Amygdala (tissue), 56 donors: ENCODE measurements around the gene RASSF1.
"Not testable (repeated sequence)": the region's sequence is repeated elsewhere in the genome, so short reads cannot be mapped to it uniquely, and the experiment has no call there.

Experiments
- DNase-seq, 56 donors: peaks; one replicate each; lab custom pipeline; 2025; lab: John Stamatoyannopoulos, UW

The RASSF1 gene

GRCh38 chr3:50292159-50293078, 48.2 kb downstream of the RASSF1 start, which contains the start of gene IFRD2:
Gene IFRD2 (minus strand): TSS chr3:50292429. CDS start chr3:50292274, 155 bp downstream.
- peak; percentile 61 to 99 (median 97) for DNase-seq

GRCh38 chr3:50290161-50290641, 50.4 kb downstream of the RASSF1 start:
- DNase-seq: peak in 1 of 56 donors; percentile 29

GRCh38 chr3:50289130-50289529, 51.5 kb downstream of the RASSF1 start:
- no peak for DNase-seq

DNA sequence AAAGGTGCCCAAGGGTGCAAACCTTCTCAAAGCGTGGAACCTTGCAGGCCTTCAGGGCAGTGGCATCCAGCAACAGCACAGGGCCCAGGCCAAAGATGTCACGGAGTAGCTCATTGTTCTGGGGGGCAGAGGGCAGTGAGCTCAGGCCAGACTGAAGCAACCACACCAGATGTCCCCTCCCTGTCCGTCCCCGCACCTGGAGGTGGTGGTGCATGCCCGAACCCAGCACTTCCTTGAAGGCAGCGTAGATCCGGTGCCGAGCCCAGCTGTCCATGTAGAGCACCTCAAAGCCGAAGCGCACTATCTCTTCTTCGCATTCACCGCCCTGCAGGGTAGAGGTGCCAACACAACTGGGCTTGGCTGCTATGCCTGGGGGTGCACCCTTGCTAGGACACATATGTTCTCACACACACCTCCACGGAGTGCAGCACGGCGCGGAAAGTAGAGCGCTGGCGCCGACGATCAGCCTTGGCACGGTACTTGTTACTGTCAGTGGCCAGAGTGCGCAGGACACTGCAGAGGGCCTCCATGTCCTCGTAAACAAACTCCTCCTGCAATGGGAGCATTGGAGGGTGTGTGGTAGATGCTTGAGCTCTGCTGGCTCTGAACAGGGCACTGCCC, 52.1 kb downstream of the RASSF1 start:
- no peak for DNase-seq

DNA sequence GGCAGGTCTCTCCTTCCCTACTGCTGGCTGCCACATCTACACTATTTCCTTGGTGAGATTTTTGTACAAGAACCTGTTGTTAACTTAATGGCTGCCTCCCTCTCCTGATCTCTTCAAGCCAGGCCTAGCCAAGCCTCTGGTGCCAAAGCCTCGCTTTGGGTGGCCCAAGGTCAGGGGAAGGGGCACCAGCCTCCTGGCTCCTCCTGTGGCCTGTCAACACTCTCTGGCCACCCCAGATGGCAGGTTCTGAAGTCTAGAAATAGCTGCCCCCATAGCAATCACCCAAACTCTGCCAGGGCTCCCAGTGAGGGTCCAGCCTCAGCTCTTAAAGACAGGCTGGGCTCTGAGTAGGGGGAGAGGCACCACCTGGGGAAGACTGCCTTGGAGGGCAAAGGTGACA, 53.4 kb downstream of the RASSF1 start:
- no peak for DNase-seq

- DNase-seq: no peak
These were observed 54.1 kb downstream of the RASSF1 start for GRCh38 chr3:50286322-50287227.

DNA sequence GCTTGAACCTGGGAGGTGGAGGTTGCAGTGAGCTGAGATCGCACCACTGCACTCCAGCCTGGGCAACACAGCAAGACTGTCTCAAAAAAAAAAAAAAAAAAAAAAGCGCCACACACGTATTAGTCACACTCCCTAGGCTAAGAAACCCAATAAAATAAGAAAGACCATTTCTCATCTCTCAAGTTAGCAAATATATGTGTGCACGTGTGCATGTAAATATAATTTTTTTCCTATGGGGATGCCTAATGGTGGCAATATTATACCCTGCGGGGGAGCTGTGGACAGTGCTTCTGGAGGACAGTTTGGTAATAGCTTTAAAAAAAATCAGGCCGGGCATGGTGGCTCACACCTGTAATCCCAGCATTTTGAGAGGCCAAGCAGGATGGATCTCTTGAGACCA, 56.5 kb downstream of the RASSF1 start:
- DNase-seq: not testable (repeated sequence)
